HCT116 (cell line): Measurements from ENCODE around the gene MAML1. TPM values are rescaled to one million over a fixed set of nuclear protein-coding genes. Genes with fewer than 3 reads are reported as not detected.
A peak's percentile ranks its signal among the peaks of the same experiment; 100 is the strongest.

Experiments used
- ATAC-seq: fragments of 200-7000 bp; cut with Tn5 transposase; 2 replicates; pipeline ENCODE4 v1.9.1; 2020; ENCODE audit warnings: mild to moderate bottlenecking, moderate library complexity
- BruUV-seq: library from RNA; stranded (reverse); fragments of 400-500 nt; replicated peaks from 2 replicates; lab custom pipeline; 2021; lab: Mats Ljungman, UMichigan
- CTCF ChIA-PET: fragments of 300-600 bp; sonication (Branson Sonifier 250); formaldehyde crosslinking; loops from one replicate; lab custom pipeline; 2021; ENCODE audit warnings: antibody characterized with exemption; lab: Charles Lee
- POLR2A ChIA-PET: fragments of 300-600, 350-600 bp; sonication (Branson Sonifier 250); formaldehyde crosslinking; loops from one replicate; lab custom pipeline; 2021; ENCODE audit warnings: antibody characterized with exemption; lab: Charles Lee
- RAD21 ChIA-PET, 2 experiments: fragments of 300-600 bp; sonication (Branson Sonifier 250); formaldehyde crosslinking; loops; one replicate each; lab custom pipeline; 2023; ENCODE audit warnings: low total read pairs in 2 of 2; ENCODE audit not compliant: uncharacterized antibody in 2 of 2, unreplicated experiment in 2 of 2, low non-redundant PET in 1 of 2; lab: Charles Lee
- DNase-seq: peaks from one replicate; pipeline ENCODE4 v3.0.0-alpha.2; 2010; ENCODE audit warnings: low read depth, low spot score
- H2AFZ ChIP-seq: fragments of 200-600 bp; shearing (Covaris generic), sonication (generic); 2 replicates; pipeline ENCODE4 v1.6.1; 2017; ENCODE audit warnings: low read depth, mixed run types, mixed read lengths, antibody characterized with exemption, low read length; ENCODE audit not compliant: poor library complexity, severe bottlenecking
- H3K27ac ChIP-seq: 2 replicates; pipeline ENCODE4 v1.5.1; 2012; ENCODE audit warnings: low read depth, low read length
- H3K27me3 ChIP-seq: fragments of 200-600 bp; sonication (generic); 2 replicates; pipeline ENCODE4 v1.6.1; 2016; ENCODE audit warnings: mixed run types, low read length, mixed read lengths; ENCODE audit not compliant: insufficient read depth
- H3K36me3 ChIP-seq, 2 experiments: fragments of 200-500 bp in 1 of 2; fragments of 200-600 bp in 1 of 2; sonication (Bioruptor generic) in 1 of 2; sonication (generic) in 1 of 2; 2 replicates each; pipeline versions ENCODE4 v1.5.1 to v1.6.1; 2014 to 2016; ENCODE audit warnings: low read length in 2 of 2, inconsistent platforms in 1 of 2, mixed read lengths in 1 of 2, mixed run types in 1 of 2; ENCODE audit not compliant: insufficient read depth in 2 of 2, control insufficient read depth in 1 of 2
- H3K4me1 ChIP-seq, 2 experiments: fragments of 200-600 bp in 1 of 2; sonication (generic) in 1 of 2; 2 replicates each; pipeline versions ENCODE4 v1.5.1 to v1.6.1; 2012 to 2017; ENCODE audit warnings: low read length in 2 of 2, inconsistent platforms in 1 of 2, mild to moderate bottlenecking in 1 of 2, mixed read lengths in 1 of 2, mixed run types in 1 of 2, moderate library complexity in 1 of 2; ENCODE audit not compliant: insufficient read depth in 2 of 2, control insufficient read depth in 1 of 2
- H3K4me2 ChIP-seq: fragments of 200-600 bp; sonication (generic); 2 replicates; pipeline ENCODE4 v1.6.1; 2017; ENCODE audit warnings: mixed run types, low read length, mixed read lengths
- H3K4me3 ChIP-seq, 2 experiments: fragments of 200-600 bp in 1 of 2; sonication (generic) in 1 of 2; replicated peaks in 1 of 2; 2 replicates each; pipeline ENCODE4 v1.5.1; 2011 to 2016; ENCODE audit warnings: low read length in 2 of 2, control low read depth in 1 of 2, low read depth in 1 of 2, mild to moderate bottlenecking in 1 of 2, mixed read lengths in 1 of 2, mixed run types in 1 of 2
- H3K79me2 ChIP-seq: fragments of 200-600 bp; sonication (generic); 2 replicates; pipeline ENCODE4 v1.6.1; 2017; ENCODE audit warnings: mild to moderate bottlenecking, mixed run types, low read length, moderate library complexity, mixed read lengths; ENCODE audit not compliant: insufficient read depth
- H3K9ac ChIP-seq: fragments of 200-600 bp; sonication (generic); 2 replicates; pipeline ENCODE4 v1.6.1; 2016; ENCODE audit warnings: low read length, mixed read lengths
- H3K9me2 ChIP-seq: fragments of 200-600 bp; sonication (generic), shearing (Covaris generic); 2 replicates; pipeline ENCODE4 v1.6.1; 2017; ENCODE audit warnings: mixed run types, mild to moderate bottlenecking, moderate library complexity; ENCODE audit not compliant: insufficient read depth
- H3K9me3 ChIP-seq, 2 experiments: fragments of 200-500 bp in 1 of 2; fragments of 200-600 bp in 1 of 2; sonication (Bioruptor generic) in 1 of 2; sonication (generic) in 1 of 2; 2 replicates each; pipeline ENCODE4 v1.6.1; 2014 to 2017; ENCODE audit warnings: low read length in 2 of 2, mixed read lengths in 2 of 2, inconsistent platforms in 1 of 2, low read depth in 1 of 2, mild to moderate bottlenecking in 1 of 2, mixed run types in 1 of 2, moderate library complexity in 1 of 2; ENCODE audit not compliant: control insufficient read depth in 1 of 2, insufficient read depth in 1 of 2
- H4K20me1 ChIP-seq: fragments of 200-600 bp; sonication (generic), shearing (Covaris generic); 2 replicates; pipeline ENCODE4 v1.6.1; 2017; ENCODE audit warnings: mixed run types, mild to moderate bottlenecking, moderate library complexity; ENCODE audit not compliant: insufficient read depth
- ELF1 ChIP-seq: IDR thresholded peaks from 2 replicates; pipeline ENCODE4 v1.6.1; 2012; ENCODE audit warnings: low read depth, borderline replicate concordance
- POLR2A ChIP-seq: IDR thresholded peaks from 2 replicates; pipeline ENCODE4 v1.7.0; 2011; ENCODE audit warnings: borderline replicate concordance; ENCODE audit not compliant: insufficient read depth, insufficient read length; ENCODE audit errors: extremely low read depth
- POLR2AphosphoS5 ChIP-seq: IDR thresholded peaks from 2 replicates; pipeline ENCODE4 v1.6.1; 2011; ENCODE audit warnings: mild to moderate bottlenecking, low read depth, low read length, moderate library complexity
- TCF7L2 ChIP-seq: IDR thresholded peaks from 2 replicates; pipeline ENCODE4 v1.7.0; 2011; ENCODE audit warnings: borderline replicate concordance, inconsistent platforms; ENCODE audit not compliant: insufficient read depth, insufficient read length; ENCODE audit errors: extremely low read depth
- YY1 ChIP-seq: IDR thresholded peaks from 2 replicates; pipeline ENCODE4 v1.6.1; 2011; ENCODE audit warnings: low read length, low read depth, moderate library complexity, mild to moderate bottlenecking; ENCODE audit not compliant: insufficient replicate concordance; ENCODE audit errors: extremely low read depth
- ZFX ChIP-seq: fragments of 450-650 bp; IDR thresholded peaks from 2 replicates; pipeline ENCODE4 v1.6.1; 2017
- ZNF274 ChIP-seq: fragments of 200-500 bp; sonication (Bioruptor generic); IDR thresholded peaks from 2 replicates; pipeline ENCODE4 v1.6.1; 2014; ENCODE audit warnings: mild to moderate bottlenecking, low read depth, low read length, inconsistent platforms
- intact Hi-C: fragments of 100-400 bp; cut with micrococcal nuclease; formaldehyde crosslinking; loops from 2 replicates; pipeline ENCODE4 v1.10.0; 2022
- total RNA-seq: library from RNA; stranded (reverse); gene quantifications from one replicate; pipeline ENCODE4 v1.2.1, GENCODE V29; 2021; ENCODE audit not compliant: unreplicated experiment
- TF ChIP-seq, protein P1 (sequence below): IDR thresholded peaks from 2 replicates; pipeline ENCODE4 v1.6.1; 2011; ENCODE audit warnings: mild to moderate bottlenecking, low read length, moderate library complexity; ENCODE audit not compliant: insufficient replicate concordance; ENCODE audit errors: extremely low read depth

The MAML1 gene
- total RNA-seq, 1 experiment from 2014 or later, result 29.5 TPM

- Histone ChIP-seq H3K4me1 (peaks cover 4 to 27% of the 10 kb centered on the region in 2 experiments; a peak in 3 of 4 replicates), H3K79me2 (peaks cover 53% of the 10 kb centered on the region), H2AFZ (no peak within 1 kb of the TSS), H3K4me3 (peak within 1 kb of the TSS; percentile 83 to 87), H3K4me2 (peak within 1 kb of the TSS; percentile 86), H3K36me3 (peaks cover 0 to 31% of the 10 kb centered on the region in 2 experiments; a peak in 1 of 4 replicates), H3K27me3 (no peaks in the 10 kb centered on the region), H3K9me3 (no peaks in the 10 kb centered on the region), H3K9me2 (no peaks in the 10 kb centered on the region), H3K9ac (peak within 1 kb of the TSS; percentile 100), H4K20me1 (peaks cover 3% of the 10 kb centered on the region; the same call in 1 of the 2 replicates), H3K27ac (peak within 1 kb of the TSS; percentile 98)
- ChIA-PET RAD21 (no interaction called here), POLR2A (interaction anchor here (0.6 kb wide), 1 partner anchor 75 kb away, joined by 3 read pairs; the partner anchor contains the start of gene HNRNPH1), CTCF (no interaction called here)
- DNase-seq (no peak), ATAC-seq (peak; percentile 6)
- TF ChIP-seq ELF1 (no peak), POLR2A (peak; percentile 51), ZNF274 (no peak), POLR2AphosphoS5 (peak; percentile 68), YY1 (peak; percentile 40), ZFX (peak; percentile 94), TCF7L2 (peak; percentile 15)
- TF ChIP-seq, protein P1, sequence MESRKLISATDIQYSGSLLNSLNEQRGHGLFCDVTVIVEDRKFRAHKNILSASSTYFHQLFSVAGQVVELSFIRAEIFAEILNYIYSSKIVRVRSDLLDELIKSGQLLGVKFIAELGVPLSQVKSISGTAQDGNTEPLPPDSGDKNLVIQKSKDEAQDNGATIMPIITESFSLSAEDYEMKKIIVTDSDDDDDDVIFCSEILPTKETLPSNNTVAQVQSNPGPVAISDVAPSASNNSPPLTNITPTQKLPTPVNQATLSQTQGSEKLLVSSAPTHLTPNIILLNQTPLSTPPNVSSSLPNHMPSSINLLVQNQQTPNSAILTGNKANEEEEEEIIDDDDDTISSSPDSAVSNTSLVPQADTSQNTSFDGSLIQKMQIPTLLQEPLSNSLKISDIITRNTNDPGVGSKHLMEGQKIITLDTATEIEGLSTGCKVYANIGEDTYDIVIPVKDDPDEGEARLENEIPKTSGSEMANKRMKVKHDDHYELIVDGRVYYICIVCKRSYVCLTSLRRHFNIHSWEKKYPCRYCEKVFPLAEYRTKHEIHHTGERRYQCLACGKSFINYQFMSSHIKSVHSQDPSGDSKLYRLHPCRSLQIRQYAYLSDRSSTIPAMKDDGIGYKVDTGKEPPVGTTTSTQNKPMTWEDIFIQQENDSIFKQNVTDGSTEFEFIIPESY, result no peak
- BruUV-seq, result no TSS peak
- intact Hi-C loops, result loop anchor here (1.0 to 2.0 kb wide), 3 partner anchors 21 to 76 kb away; partner anchors contain the start of gene HNRNPH1
Measured at GRCh38 chr5:179698935-179699615, 33.5 kb upstream of the MAML1 start, which contains the start of gene CANX. Gene CANX, plus strand, starts transcription at chr5:179698967. Its CDS starts 6,715 bp downstream, at chr5:179705682.
